ENCODE data around the gene SEC61G. TPM values are rescaled to one million over a fixed set of nuclear protein-coding genes. Genes with fewer than 3 reads are reported as not detected.

The SEC61G gene
- total RNA-seq, 4 donors from 2014 or later = 226 to 422 (median 267) TPM

DNA sequence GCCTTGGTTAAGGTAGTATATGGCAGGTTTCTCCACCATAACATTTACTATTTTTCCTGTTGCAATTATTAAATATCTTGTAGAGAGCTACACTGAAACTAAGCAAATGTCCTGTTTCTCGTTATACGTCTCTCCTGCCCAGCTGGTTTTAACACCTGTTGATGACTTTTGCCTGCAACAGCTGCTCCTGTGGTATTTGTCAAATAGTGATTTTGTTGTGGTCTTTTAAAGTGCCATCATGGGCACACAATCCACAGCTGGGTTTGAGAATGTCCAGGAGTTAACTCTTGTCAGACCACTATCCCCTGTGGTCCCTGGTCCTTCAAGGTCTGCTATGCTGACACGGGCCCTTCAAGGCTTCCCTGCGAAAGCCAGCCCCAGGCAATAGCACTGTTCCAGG lies 24.9 kb upstream of the SEC61G start:
- intact Hi-C loops (cut with DNase I) = no loop called here
- H3K4me3 ChIP-seq (replicated peaks in 1 of 3) = no peak overlapping the region
- DNase-seq = no peak
- no peaks in the 10 kb centered on the region for H3K36me3 ChIP-seq
- no peaks in the 10 kb centered on the region for H3K27me3 ChIP-seq
- H3K9me3 ChIP-seq = no peaks in the 10 kb centered on the region
- H3K27ac ChIP-seq = no peak overlapping the region
- WGBS, 2 donors = 92 to 93% methylated on average over 4 of the region's 4 CpGs
- TF ChIP-seq POLR2A (IDR thresholded peaks at IDR 0.05) = no peak
- TF ChIP-seq, protein P1, sequence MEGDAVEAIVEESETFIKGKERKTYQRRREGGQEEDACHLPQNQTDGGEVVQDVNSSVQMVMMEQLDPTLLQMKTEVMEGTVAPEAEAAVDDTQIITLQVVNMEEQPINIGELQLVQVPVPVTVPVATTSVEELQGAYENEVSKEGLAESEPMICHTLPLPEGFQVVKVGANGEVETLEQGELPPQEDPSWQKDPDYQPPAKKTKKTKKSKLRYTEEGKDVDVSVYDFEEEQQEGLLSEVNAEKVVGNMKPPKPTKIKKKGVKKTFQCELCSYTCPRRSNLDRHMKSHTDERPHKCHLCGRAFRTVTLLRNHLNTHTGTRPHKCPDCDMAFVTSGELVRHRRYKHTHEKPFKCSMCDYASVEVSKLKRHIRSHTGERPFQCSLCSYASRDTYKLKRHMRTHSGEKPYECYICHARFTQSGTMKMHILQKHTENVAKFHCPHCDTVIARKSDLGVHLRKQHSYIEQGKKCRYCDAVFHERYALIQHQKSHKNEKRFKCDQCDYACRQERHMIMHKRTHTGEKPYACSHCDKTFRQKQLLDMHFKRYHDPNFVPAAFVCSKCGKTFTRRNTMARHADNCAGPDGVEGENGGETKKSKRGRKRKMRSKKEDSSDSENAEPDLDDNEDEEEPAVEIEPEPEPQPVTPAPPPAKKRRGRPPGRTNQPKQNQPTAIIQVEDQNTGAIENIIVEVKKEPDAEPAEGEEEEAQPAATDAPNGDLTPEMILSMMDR (IDR thresholded peaks at IDR 0.05) = no peak
- H3K4me1 ChIP-seq = peaks cover 0 to 6% of the 10 kb centered on the region in 2 donors

DNA sequence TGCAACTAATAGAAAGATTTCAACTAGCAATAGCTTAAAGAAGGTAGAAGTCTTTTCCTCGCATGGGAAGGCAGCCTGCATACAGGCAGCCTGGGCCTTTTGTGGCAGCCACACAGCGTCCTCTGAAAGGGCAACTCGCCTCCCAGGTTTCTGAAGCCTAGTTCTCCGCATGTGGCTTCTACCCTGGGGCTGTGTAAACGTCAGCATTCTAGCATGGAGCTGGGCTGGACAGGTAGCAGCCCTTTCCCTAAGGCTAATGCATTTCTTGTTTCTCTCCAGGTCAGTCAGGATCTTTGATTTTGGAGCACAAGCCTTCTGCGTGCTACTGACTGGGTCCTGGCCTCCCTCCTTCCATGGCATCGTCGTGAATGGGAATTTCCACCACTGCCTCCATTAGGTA lies 23.8 kb upstream of the SEC61G start:
- WGBS, 2 donors = 82 to 93% methylated on average over 8 of the region's 8 CpGs
- TF ChIP-seq POLR2A (IDR thresholded peaks at IDR 0.05) = no peak
- TF ChIP-seq, protein P1 (IDR thresholded peaks at IDR 0.05) = no peak

DNA sequence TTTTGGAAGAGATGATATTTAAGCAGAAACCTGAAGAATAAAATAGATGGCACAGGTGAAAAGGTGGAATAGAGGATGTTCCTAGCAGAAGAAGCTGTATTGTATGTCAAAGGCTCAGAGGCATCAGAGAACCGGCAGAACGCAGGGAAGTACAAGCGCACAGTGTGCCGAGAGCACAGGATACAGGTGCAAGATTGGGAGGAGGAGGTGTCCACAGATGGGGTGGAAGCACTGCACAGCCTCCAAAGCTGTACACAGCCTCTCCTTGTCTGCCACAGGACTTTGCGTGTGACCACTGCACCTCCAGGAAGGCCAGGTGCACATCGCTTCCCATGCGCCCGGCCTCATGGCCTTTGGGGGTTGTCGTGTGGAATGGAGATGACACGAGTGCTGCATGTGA lies 23.3 kb upstream of the SEC61G start:
- no peak for TF ChIP-seq POLR2A (IDR thresholded peaks at IDR 0.05)
- TF ChIP-seq, protein P1 (IDR thresholded peaks at IDR 0.05) = no peak
- 91 to 94% methylated on average over 10 of the region's 10 CpGs for whole genome bisulfite sequencing, 2 donors
- intact Hi-C loops (cut with DNase I) = no loop called here
- no peak overlapping the region for H3K4me3 ChIP-seq (replicated peaks in 1 of 3)
- DNase-seq = no peak
- no peak overlapping the region for H3K27ac ChIP-seq
- H3K36me3 ChIP-seq = no peaks in the 10 kb centered on the region
- H3K27me3 ChIP-seq = no peaks in the 10 kb centered on the region
- no peaks in the 10 kb centered on the region for H3K4me1 ChIP-seq
- H3K9me3 ChIP-seq = no peaks in the 10 kb centered on the region

More for the DNA sequence above, 23.8 kb upstream of the SEC61G start:
- Histone ChIP-seq H3K36me3 (no peaks in the 10 kb centered on the region), H3K4me1 (no peaks in the 10 kb centered on the region), H3K9me3 (no peaks in the 10 kb centered on the region), H3K4me3 (replicated peaks in 1 of 3) (no peak overlapping the region), H3K27ac (no peak overlapping the region), H3K27me3 (no peaks in the 10 kb centered on the region)
- DNase-seq = no peak
- intact Hi-C loops (cut with DNase I) = no loop called here

DNA sequence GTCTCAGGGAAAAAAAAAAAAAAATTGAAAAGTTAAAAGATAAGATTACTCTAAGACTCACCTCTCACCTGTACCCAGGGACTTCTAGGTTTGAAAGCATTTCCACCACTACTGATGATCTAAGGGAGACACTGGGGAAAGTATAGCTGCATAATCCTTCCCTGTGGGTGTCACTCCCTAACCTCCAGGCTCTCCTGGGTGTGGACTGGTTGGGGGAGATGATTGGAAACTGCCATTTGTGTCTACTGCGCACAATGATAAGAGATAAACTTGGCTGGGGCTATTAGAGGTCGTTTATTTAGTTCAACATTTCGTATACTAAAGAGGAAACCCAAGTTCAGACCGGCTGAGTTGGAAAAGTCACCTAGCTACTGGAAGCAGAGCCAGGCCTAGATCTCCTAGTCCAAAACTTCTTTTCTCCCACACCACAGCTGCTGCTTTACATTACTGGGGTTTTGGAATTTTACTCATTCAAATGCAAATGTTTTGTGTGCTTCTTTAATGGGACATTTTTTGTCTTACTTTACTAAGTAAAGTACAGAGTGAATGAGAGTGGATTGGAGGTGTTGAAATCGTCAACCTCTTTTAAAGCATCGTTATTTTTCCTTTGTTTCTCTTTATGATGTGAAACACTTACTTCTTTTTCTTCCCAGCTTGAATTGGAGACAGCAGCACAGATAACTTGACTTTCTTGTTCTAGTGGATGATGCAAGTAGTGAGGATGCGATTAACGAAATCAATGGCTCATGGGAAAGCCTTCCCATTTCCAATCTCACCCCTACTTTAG lies 22.3 kb upstream of the SEC61G start:
- Histone ChIP-seq H3K4me1 (no peaks in the 10 kb centered on the region), H3K27me3 (no peaks in the 10 kb centered on the region), H3K27ac (no peak overlapping the region), H3K9me3 (no peaks in the 10 kb centered on the region), H3K4me3 (replicated peaks in 1 of 3) (no peak overlapping the region), H3K36me3 (no peaks in the 10 kb centered on the region)
- intact Hi-C loops (cut with DNase I) = no loop called here
- WGBS, 2 donors = 70 to 73% methylated on average over 8 of the region's 8 CpGs
- TF ChIP-seq POLR2A (IDR thresholded peaks at IDR 0.05) = no peak
- TF ChIP-seq, protein P1 (IDR thresholded peaks at IDR 0.05) = no peak
- DNase-seq = no peak

DNA sequence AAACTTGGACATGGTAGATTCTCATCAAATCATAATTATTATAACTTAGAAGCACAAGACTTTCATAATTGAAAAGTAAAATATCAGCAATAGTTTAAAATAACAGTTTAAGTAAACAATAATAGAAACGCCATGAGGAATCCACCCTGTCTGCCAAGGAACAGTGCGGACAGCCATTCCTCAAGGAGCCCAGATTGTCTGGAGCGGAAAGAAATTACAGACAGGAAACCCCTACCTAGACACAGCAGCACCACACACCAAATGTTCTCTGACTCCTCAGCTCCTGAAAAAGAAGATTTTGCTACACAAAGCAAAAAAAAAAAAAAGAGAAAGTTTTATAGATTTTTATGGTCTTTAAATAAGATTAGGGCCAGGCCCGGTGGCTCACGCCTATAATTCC lies 21.5 kb upstream of the SEC61G start:
- intact Hi-C loops (cut with DNase I) = no loop called here
- Histone ChIP-seq H3K4me3 (replicated peaks in 1 of 3) (no peak overlapping the region), H3K9me3 (no peaks in the 10 kb centered on the region), H3K36me3 (no peaks in the 10 kb centered on the region), H3K27me3 (no peaks in the 10 kb centered on the region), H3K27ac (no peak overlapping the region), H3K4me1 (no peaks in the 10 kb centered on the region)
- no peak for TF ChIP-seq POLR2A (IDR thresholded peaks at IDR 0.05)
- TF ChIP-seq, protein P1 (IDR thresholded peaks at IDR 0.05) = no peak
- WGBS, 2 donors = 78 to 84% methylated on average over 5 of the region's 5 CpGs
- DNase-seq = no peak

All from thyroid gland (tissue), 4 donors.